HFFc6 (cell line): ENCODE data around the gene RGS7BP. TPM values are rescaled to one million over a fixed set of nuclear protein-coding genes. Genes with fewer than 3 reads are reported as not detected.

Experiments
- DNase-seq: peaks from one replicate; pipeline ENCODE4 v3.0.0-alpha.2; 2018
- H3K27ac Mint-ChIP-seq: 2 replicates; pipeline ENCODE4 v1.8.0; 2020; ENCODE audit warnings: mild to moderate bottlenecking, mixed read lengths
- H3K27me3 Mint-ChIP-seq: 2 replicates; pipeline ENCODE4 v1.8.0; 2021; ENCODE audit warnings: mild to moderate bottlenecking, moderate library complexity, mixed read lengths; ENCODE audit not compliant: insufficient read depth
- H3K36me3 Mint-ChIP-seq: 2 replicates; pipeline ENCODE4 v1.8.0; 2021; ENCODE audit warnings: low read depth, mixed read lengths
- H3K4me1 Mint-ChIP-seq: 2 replicates; pipeline ENCODE4 v1.8.0; 2020; ENCODE audit warnings: low read depth, mixed read lengths
- H3K4me3 Mint-ChIP-seq: 2 replicates; pipeline ENCODE4 v1.8.0; 2020; ENCODE audit warnings: mild to moderate bottlenecking, moderate library complexity, mixed read lengths
- H3K9me3 Mint-ChIP-seq: 2 replicates; pipeline ENCODE4 v1.8.0; 2020; ENCODE audit warnings: mild to moderate bottlenecking, mixed read lengths
- total RNA-seq, 6 experiments: library from RNA; stranded (reverse); fragmentation: NEBNext Ultra II Directional; extraction: Animal tissue kit (Norgen Biotek cat#: 25700); gene quantifications; 2 replicates in 1 of 6; 3 replicates in 5 of 6; pipeline ENCODE4 v1.2.3, GENCODE V29; 2021
- TF ChIP-seq, protein P1 (sequence below): fragments of 200-600 bp; sonication (generic); IDR thresholded peaks from 2 replicates; pipeline ENCODE4 v1.5.0; 2021; ENCODE audit warnings: antibody characterized with exemption, mild to moderate bottlenecking

Gene RGS7BP
- total RNA-seq, 6 experiments from 2014 or later = not detected

DNA sequence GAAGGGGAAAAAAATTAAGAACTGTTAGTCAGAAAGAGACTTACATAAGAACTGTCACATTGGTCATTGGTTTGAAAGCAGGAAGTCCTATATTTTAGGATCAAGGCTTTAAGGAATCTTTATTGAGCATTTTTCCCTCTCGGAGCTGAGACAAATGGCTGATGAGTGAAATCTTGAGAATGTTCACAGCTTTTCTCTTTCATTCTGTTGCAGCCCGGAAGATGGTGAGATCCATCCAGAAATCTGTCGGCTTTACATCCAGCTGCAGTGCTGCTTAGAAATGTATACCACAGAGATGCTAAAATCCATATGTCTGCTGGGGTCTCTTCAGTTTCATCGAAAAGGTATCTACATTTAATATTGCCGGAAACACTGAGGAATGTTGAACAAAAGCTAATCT is 69.7 kb downstream of the RGS7BP start:
- H3K27ac Mint-ChIP-seq = no peak overlapping the region
- TF ChIP-seq, protein P1, sequence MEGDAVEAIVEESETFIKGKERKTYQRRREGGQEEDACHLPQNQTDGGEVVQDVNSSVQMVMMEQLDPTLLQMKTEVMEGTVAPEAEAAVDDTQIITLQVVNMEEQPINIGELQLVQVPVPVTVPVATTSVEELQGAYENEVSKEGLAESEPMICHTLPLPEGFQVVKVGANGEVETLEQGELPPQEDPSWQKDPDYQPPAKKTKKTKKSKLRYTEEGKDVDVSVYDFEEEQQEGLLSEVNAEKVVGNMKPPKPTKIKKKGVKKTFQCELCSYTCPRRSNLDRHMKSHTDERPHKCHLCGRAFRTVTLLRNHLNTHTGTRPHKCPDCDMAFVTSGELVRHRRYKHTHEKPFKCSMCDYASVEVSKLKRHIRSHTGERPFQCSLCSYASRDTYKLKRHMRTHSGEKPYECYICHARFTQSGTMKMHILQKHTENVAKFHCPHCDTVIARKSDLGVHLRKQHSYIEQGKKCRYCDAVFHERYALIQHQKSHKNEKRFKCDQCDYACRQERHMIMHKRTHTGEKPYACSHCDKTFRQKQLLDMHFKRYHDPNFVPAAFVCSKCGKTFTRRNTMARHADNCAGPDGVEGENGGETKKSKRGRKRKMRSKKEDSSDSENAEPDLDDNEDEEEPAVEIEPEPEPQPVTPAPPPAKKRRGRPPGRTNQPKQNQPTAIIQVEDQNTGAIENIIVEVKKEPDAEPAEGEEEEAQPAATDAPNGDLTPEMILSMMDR = no peak
- H3K36me3 Mint-ChIP-seq = no peaks in the 10 kb centered on the region
- H3K9me3 Mint-ChIP-seq = no peaks in the 10 kb centered on the region
- H3K4me1 Mint-ChIP-seq = no peaks in the 10 kb centered on the region; the same call in 1 of the 2 replicates
- DNase-seq = no peak
- no peaks in the 10 kb centered on the region; the same call in 1 of the 2 replicates for H3K27me3 Mint-ChIP-seq
- no peak overlapping the region for H3K4me3 Mint-ChIP-seq

DNA sequence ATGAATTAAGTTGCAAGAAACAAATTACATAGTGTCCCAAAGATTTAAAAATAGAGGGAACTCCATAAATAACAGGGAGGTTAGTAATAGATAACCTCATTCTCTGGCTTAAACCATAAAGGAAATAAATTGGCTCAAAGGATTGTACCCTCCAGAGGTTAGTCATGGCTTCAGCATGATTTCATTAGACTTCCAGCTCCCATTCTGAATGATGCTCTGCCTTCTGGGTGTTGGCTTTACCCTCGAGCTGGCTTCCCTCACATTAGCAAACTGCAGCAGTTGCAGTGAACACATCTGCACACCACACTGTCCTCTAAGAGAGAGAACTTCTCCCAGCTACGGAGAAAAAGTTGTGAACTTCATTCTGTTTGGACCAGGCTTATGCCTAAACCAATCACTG is 70.4 kb downstream of the RGS7BP start:
- TF ChIP-seq, protein P1 = no peak

DNA sequence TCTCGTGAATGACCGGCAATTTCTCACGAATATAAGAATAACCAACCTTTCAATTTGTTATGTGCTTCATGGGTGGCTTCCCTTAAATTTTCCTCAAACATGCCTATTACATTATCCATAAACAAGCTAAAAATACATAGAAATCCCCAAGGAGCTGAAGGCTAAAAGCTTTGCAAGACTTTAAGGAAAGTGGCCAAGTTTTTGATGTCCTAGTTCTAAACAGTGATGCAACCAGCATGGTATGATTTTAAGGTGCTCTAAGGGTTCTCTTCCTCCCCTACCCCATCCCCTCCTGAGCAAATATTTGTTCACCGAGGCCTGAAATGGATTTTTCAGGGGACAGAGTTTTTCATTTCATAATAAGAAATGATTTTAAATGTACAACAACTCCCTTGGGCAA is 79.8 kb downstream of the RGS7BP start:
- Mint-ChIP-seq H3K4me1 (no peaks in the 10 kb centered on the region), H3K9me3 (no peaks in the 10 kb centered on the region), H3K4me3 (no peak overlapping the region), H3K36me3 (no peaks in the 10 kb centered on the region), H3K27ac (no peak overlapping the region), H3K27me3 (peaks cover 4% of the 10 kb centered on the region; the same call in 1 of the 2 replicates)
- TF ChIP-seq, protein P1 = no peak
- DNase-seq = no peak

More for the DNA sequence above, 70.4 kb downstream of the RGS7BP start:
- Mint-ChIP-seq H3K9me3 (no peaks in the 10 kb centered on the region), H3K36me3 (no peaks in the 10 kb centered on the region), H3K4me3 (no peak overlapping the region), H3K27me3 (no peaks in the 10 kb centered on the region; the same call in 1 of the 2 replicates), H3K4me1 (no peaks in the 10 kb centered on the region; the same call in 1 of the 2 replicates), H3K27ac (no peak overlapping the region)
- DNase-seq = no peak

DNA sequence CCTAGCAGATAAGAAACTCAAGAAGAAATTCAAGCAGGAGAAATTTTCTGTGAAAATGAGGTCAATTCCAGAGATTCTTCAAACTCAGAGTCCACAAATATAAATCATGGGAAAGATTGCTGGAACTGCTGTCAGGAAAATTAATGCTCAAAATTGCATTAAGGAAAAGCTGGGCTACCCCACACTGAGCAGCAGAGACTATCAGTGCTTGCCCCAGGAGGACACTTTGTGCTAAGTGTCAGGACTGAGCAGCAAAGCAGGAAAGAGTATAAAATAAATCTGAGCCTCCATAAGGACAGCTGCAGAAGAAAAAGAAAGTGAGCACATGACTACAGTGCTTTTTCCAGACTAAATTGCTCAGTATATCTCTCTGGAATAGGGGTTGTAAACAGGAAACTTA is 81.6 kb downstream of the RGS7BP start:
- H3K27ac Mint-ChIP-seq = no peak overlapping the region
- no peaks in the 10 kb centered on the region for H3K36me3 Mint-ChIP-seq
- H3K4me1 Mint-ChIP-seq = no peaks in the 10 kb centered on the region
- TF ChIP-seq, protein P1 = no peak
- H3K9me3 Mint-ChIP-seq = no peaks in the 10 kb centered on the region
- no peak for DNase-seq
- peaks cover 3% of the 10 kb centered on the region; the same call in 1 of the 2 replicates for H3K27me3 Mint-ChIP-seq
- no peak overlapping the region for H3K4me3 Mint-ChIP-seq

DNA sequence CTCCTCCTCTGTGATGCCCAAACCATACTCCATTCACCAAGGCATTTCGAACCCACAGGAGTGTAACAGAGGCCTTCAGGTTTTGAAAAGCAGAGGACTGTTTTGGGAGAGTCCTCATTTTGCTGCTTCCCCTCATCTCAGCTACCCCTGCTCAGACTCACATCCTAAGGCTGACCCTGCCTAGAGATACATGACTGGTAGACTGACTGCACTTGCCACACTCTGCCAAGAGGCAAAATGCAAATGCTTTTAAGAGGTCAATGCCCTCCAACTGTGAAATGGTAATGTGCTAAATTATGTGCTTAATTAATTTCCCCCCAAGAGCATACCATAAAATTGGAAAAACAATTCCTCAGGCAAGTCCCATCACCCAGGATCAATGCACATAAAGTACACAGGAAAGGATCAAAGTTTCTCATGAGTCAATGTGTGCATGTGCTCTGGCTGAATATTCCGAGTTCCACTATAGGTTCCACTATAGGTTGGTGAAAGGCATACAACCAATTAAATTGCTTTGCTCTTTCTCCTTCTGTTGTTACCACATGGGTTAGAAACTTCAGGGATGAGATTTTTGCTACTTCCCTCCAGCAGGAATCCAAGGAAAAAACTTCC is 87.0 kb downstream of the RGS7BP start:
- Mint-ChIP-seq H3K4me1 (no peaks in the 10 kb centered on the region), H3K4me3 (no peak overlapping the region), H3K27ac (no peak overlapping the region), H3K9me3 (no peaks in the 10 kb centered on the region), H3K36me3 (no peaks in the 10 kb centered on the region), H3K27me3 (peaks cover 5% of the 10 kb centered on the region; the same call in 1 of the 2 replicates)
- TF ChIP-seq, protein P1 = no peak
- no peak for DNase-seq
